ENCODE results near the gene PCBP3.
"Not testable (repeated sequence)": the region's sequence is repeated elsewhere in the genome, so short reads cannot be mapped to it uniquely, and the experiment has no call there.

The PCBP3 gene

GRCh38 chr21:45940621-45941337 is 297.3 kb downstream of the PCBP3 start:
- no peak for DNase-seq

- DNase-seq: no peak
Observed at GRCh38 chr21:45941338-45941710, 297.8 kb downstream of the PCBP3 start.

GRCh38 chr21:45941717-45942546 is 298.4 kb downstream of the PCBP3 start:
- no peak for DNase-seq

GRCh38 chr21:45942755-45943629 is 299.5 kb downstream of the PCBP3 start:
- DNase-seq: no peak

GRCh38 chr21:45943630-45944540 is 300.4 kb downstream of the PCBP3 start:
- DNase-seq: no peak

GRCh38 chr21:45944601-45945000 is 301.1 kb downstream of the PCBP3 start:
- no peak for DNase-seq

GRCh38 chr21:45945066-45945867 is 301.7 kb downstream of the PCBP3 start:
- DNase-seq: no peak

GRCh38 chr21:45945868-45946210 is 302.3 kb downstream of the PCBP3 start:
- no peak for DNase-seq

GRCh38 chr21:45947296-45947695 is 303.8 kb downstream of the PCBP3 start:
- DNase-seq: no peak

- no peak for DNase-seq
Observed at GRCh38 chr21:45947716-45948255, 304.3 kb downstream of the PCBP3 start.

- no peak for DNase-seq
Observed at GRCh38 chr21:45948576-45949141, 305.1 kb downstream of the PCBP3 start.

GRCh38 chr21:45949928-45950739 is 306.6 kb downstream of the PCBP3 start:
- no peak for DNase-seq

- no peak for DNase-seq
Observed at GRCh38 chr21:45950740-45951515, 307.4 kb downstream of the PCBP3 start.

- DNase-seq: no peak
Observed at GRCh38 chr21:45951676-45952075, 308.2 kb downstream of the PCBP3 start.

- DNase-seq: not testable (repeated sequence)
Observed at GRCh38 chr21:45952527-45952926, 309.0 kb downstream of the PCBP3 start.

GRCh38 chr21:45952974-45953373 is 309.4 kb downstream of the PCBP3 start:
- no peak for DNase-seq

- DNase-seq: no peak
Observed at GRCh38 chr21:45954261-45954660, 310.7 kb downstream of the PCBP3 start.

GRCh38 chr21:45954921-45955320 is 311.4 kb downstream of the PCBP3 start:
- no peak for DNase-seq

GRCh38 chr21:45957551-45957950 is 314.0 kb downstream of the PCBP3 start:
- no peak for DNase-seq
